Spleen (tissue), 11 donors: Measurements from ENCODE around the gene EXOC4. TPM values are rescaled to one million over a fixed set of nuclear protein-coding genes. Genes with fewer than 3 reads are reported as not detected.

Experiments
- DNase-seq: peaks from one replicate; pipeline ENCODE4 v3.0.0-alpha.2; 2020
- H3K27ac ChIP-seq, 8 donors: fragments of 200-600 bp; sonication (generic) in 7 of 8; 1 replicate in 4 of 8; 2 replicates in 4 of 8; pipeline versions ENCODE4 v1.5.0 to v1.8.0; 2016 to 2021; ENCODE audit warnings: inconsistent platforms in 4 of 8, mild to moderate bottlenecking in 4 of 8, moderate library complexity in 1 of 8
- H3K27me3 ChIP-seq, 7 donors: fragments of 200-600 bp; sonication (generic) in 6 of 7; replicated peaks in 1 of 7; 1 replicate in 4 of 7; 2 replicates in 3 of 7; pipeline versions ENCODE4 v1.5.0 to v1.8.0; 2016 to 2021; ENCODE audit warnings: inconsistent platforms in 3 of 7, mild to moderate bottlenecking in 1 of 7
- H3K36me3 ChIP-seq, 6 donors: fragments of 200-600 bp; sonication (generic) in 5 of 6; 1 replicate in 4 of 6; 2 replicates in 2 of 6; pipeline versions ENCODE4 v1.5.0 to v1.8.0; 2016 to 2021; ENCODE audit warnings: inconsistent platforms in 2 of 6
- H3K4me1 ChIP-seq, 6 donors: fragments of 200-600 bp; sonication (generic) in 5 of 6; 1 replicate in 3 of 6; 2 replicates in 3 of 6; pipeline versions ENCODE4 v1.5.0 to v1.8.0; 2016 to 2021; ENCODE audit warnings: inconsistent platforms in 3 of 6
- H3K4me3 ChIP-seq, 8 donors: fragments of 200-600 bp; sonication (generic) in 7 of 8; 1 replicate in 4 of 8; 2 replicates in 4 of 8; pipeline versions ENCODE4 v1.5.0 to v1.8.0; 2016 to 2021; ENCODE audit warnings: inconsistent platforms in 4 of 8, mild to moderate bottlenecking in 4 of 8, moderate library complexity in 2 of 8
- H3K9me3 ChIP-seq, 8 donors: fragments of 200-600 bp; sonication (generic) in 7 of 8; 1 replicate in 4 of 8; 2 replicates in 4 of 8; pipeline versions ENCODE4 v1.5.0 to v1.8.0; 2016 to 2021; ENCODE audit warnings: inconsistent platforms in 4 of 8
- CTCF ChIP-seq, 11 experiments: fragments of 200-600 bp in 7 of 11; fragments of 450-650 bp in 4 of 11; sonication (generic) in 4 of 11; IDR thresholded peaks in 8 of 11; conservative IDR thresholded peaks in 3 of 11; 1 replicate in 7 of 11; 2 replicates in 4 of 11; pipeline versions ENCODE4 v1.4.0 to v1.8.0; 2016 to 2021; ENCODE audit warnings: antibody characterized with exemption in 11 of 11, inconsistent platforms in 4 of 11, mild to moderate bottlenecking in 1 of 11
- POLR2A ChIP-seq, 3 donors: fragments of 450-650 bp; IDR thresholded peaks; one replicate each; pipeline ENCODE4 v1.5.1; 2017; ENCODE audit warnings: antibody characterized with exemption in 3 of 3, mild to moderate bottlenecking in 1 of 3
- POLR2AphosphoS5 ChIP-seq, 3 donors: sonication (generic); formaldehyde crosslinking; IDR thresholded peaks; one replicate each; pipeline ENCODE4 v1.5.1; 2017; ENCODE audit warnings: antibody characterized with exemption in 3 of 3
- WGBS, 5 donors: extraction: QIAGEN DNeasy Blood & Tissue Kit in 3 of 5; methylation state at CpG; one replicate each; pipeline versions ENCODE4 v1.1.5 to v1.1.7; 2013 to 2018; 5-methylcytosine and 5-hydroxymethylcytosine counted together
- intact Hi-C: fragments of 100-400 bp; cut with DNase I; formaldehyde crosslinking; loops from one replicate; pipeline ENCODE4 v1.15.0; 2023; ENCODE audit warnings: low total_unique reads
- polyA plus RNA-seq, 3 donors: library from polyadenylated mRNA; stranded (reverse); fragments of 200-250 nt; gene quantifications; one replicate each; pipeline ENCODE4 v1.2.1, GENCODE V29; 2013
- total RNA-seq, 7 donors: library from RNA; depleted of rRNA in 3 of 7; stranded (reverse); fragments of >200 nt in 3 of 7; fragmentation: NEBNext Ultra II Directional in 4 of 7; extraction: Animal tissue kit (Norgen Biotek cat#: 25700) in 4 of 7; gene quantifications; one replicate each; pipeline versions ENCODE4 v1.1.0 to v1.2.1, GENCODE V29; 2016 to 2021
- donor health status: healthy with polysubstance abuse.
- donor health status: DM: no; HTN: no; CAD: no; lungs with moderate emphysema.
- donor health status: DM: no; HTN: no; CAD: no.
- donor health status: Bipolar disorder and iron deficiency.
- donor health status: healthy.
- donor health status: DM: no; HTN: no; CAD: no.
- donor health status: DM: yes; HTN: yes; CAD: no.

The EXOC4 gene
- total and polyA plus RNA-seq, 10 donors = 14.1 to 138 (median 102) TPM

- Histone ChIP-seq H3K36me3 (no peaks in the 10 kb centered on the region), H3K9me3 (peaks cover 0 to 5% (median 0%) of the 10 kb centered on the region in 8 donors), H3K27me3 (no peaks in the 10 kb centered on the region), H3K27ac (peak overlapping the region in 2 of 8 donors; percentile 88 to 93), H3K4me3 (peak overlapping the region in 6 of 8 donors; percentile 69 to 87 (median 71)), H3K4me1 (peaks cover 9 to 49% (median 28%) of the 10 kb centered on the region in 6 donors)
- no peak for TF ChIP-seq POLR2A (IDR thresholded peaks at IDR 0.05)
- no peak for TF ChIP-seq CTCF (IDR thresholded peaks at IDR 0.05 in 8 of 11, conservative IDR thresholded peaks at IDR 0.05 in 3 of 11)
- DNase-seq = no peak
- 48 to 61% (median 56%) methylated on average over 3 of the region's 3 CpGs for WGBS, 5 donors
- intact Hi-C loops = no loop called here
Observed at GRCh38 chr7:133252506-133252857, 396 bp upstream of the EXOC4 start.

- no peak for DNase-seq
- intact Hi-C loops = no loop called here
Observed at GRCh38 chr7:133253519-133253875, 619 bp downstream of the EXOC4 start.

DNA sequence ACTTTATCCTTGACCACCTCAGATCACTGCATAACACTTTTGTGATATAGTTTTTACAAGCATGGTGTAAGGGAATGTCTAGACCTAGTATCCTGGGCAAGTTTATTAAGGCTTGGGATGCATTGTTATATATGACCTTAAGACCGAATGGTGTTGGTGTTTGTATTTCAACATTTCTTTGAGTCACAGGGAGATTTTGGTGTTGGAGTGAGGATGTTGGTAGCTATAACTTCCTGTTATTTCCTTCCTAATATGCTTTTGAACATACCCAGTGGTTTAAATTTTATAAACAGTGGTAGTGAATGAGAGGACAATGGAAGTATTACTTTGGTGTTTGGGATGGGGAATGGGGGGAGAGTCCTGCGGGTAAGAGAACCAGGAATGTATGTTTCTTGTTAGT is 2.6 kb downstream of the EXOC4 start:
- no peak for TF ChIP-seq CTCF (IDR thresholded peaks at IDR 0.05 in 8 of 11, conservative IDR thresholded peaks at IDR 0.05 in 3 of 11)
- Histone ChIP-seq H3K4me1 (peaks cover 9 to 66% (median 28%) of the 10 kb centered on the region in 6 donors), H3K36me3 (no peaks in the 10 kb centered on the region), H3K4me3 (no peak overlapping the region), H3K9me3 (no peaks in the 10 kb centered on the region), H3K27me3 (no peaks in the 10 kb centered on the region), H3K27ac (peak overlapping the region in 3 of 8 donors; percentile 3 to 44 (median 5))
- WGBS, 5 donors = 58 to 84% (median 72%) methylated on average over 2 of the region's 2 CpGs
- no peak for DNase-seq
- intact Hi-C loops = no loop called here

More at GRCh38 chr7:133253519-133253875, 619 bp downstream of the EXOC4 start:
- Histone ChIP-seq H3K4me3 (peak overlapping the region; percentile 69 to 87 (median 71)), H3K27me3 (no peaks in the 10 kb centered on the region), H3K4me1 (peaks cover 9 to 59% (median 28%) of the 10 kb centered on the region in 6 donors), H3K36me3 (no peaks in the 10 kb centered on the region), H3K27ac (peak overlapping the region; percentile 81 to 93 (median 88)), H3K9me3 (peaks cover 0 to 5% (median 0%) of the 10 kb centered on the region in 8 donors)
- 9 to 13% (median 10%) methylated on average over 7 of the region's 7 CpGs for WGBS, 5 donors
- TF ChIP-seq CTCF (IDR thresholded peaks at IDR 0.05 in 8 of 11, conservative IDR thresholded peaks at IDR 0.05 in 3 of 11) (no peak), POLR2AphosphoS5 (IDR thresholded peaks at IDR 0.05) (no peak), POLR2A (IDR thresholded peaks at IDR 0.05) (no peak)

GRCh38 chr7:133258174-133258573 is 5.3 kb downstream of the EXOC4 start:
- WGBS, 5 donors = 66 to 79% (median 71%) methylated on average over 6 of the region's 6 CpGs
- Histone ChIP-seq H3K4me3 (no peak overlapping the region), H3K36me3 (no peaks in the 10 kb centered on the region), H3K4me1 (peaks cover 9 to 66% (median 28%) of the 10 kb centered on the region in 6 donors), H3K9me3 (no peaks in the 10 kb centered on the region), H3K27me3 (no peaks in the 10 kb centered on the region), H3K27ac (peak overlapping the region in 4 of 8 donors; percentile 2 to 53 (median 36))
- TF ChIP-seq POLR2A (IDR thresholded peaks at IDR 0.05) (no peak), CTCF (IDR thresholded peaks at IDR 0.05 in 8 of 11, conservative IDR thresholded peaks at IDR 0.05 in 3 of 11) (no peak), POLR2AphosphoS5 (IDR thresholded peaks at IDR 0.05) (no peak)
- intact Hi-C loops = no loop called here
- no peak for DNase-seq
